D721Med (cell line): ENCODE measurements around the gene CLTB.

Experiments used
- DNase-seq: peaks from one replicate; pipeline ENCODE4 v3.0.0; 2011; ENCODE audit warnings: low spot score; ENCODE audit not compliant: insufficient read length
- FAIRE-seq: peaks from 2 replicates; lab custom pipeline; 2011; peaks lifted over from hg19 to GRCh38; lab: Jason Lieb, UNC
- CTCF ChIP-seq: IDR thresholded peaks from 2 replicates; pipeline ENCODE4 v1.5.1; 2012; ENCODE audit warnings: mild to moderate bottlenecking, control low read depth; ENCODE audit not compliant: insufficient read depth; ENCODE audit errors: missing control alignments

Gene CLTB

GRCh38 chr5:176342766-176343458 lies 73.4 kb downstream of the CLTB start:
- no peak for TF ChIP-seq CTCF
- no peak for FAIRE-seq
- no peak for DNase-seq
